Epithelial cell of esophagus (primary cell): Measurements from ENCODE around the gene AGER.

Experiments
- DNase-seq: peaks from one replicate; pipeline ENCODE4 v3.0.0; 2010; ENCODE audit warnings: low read depth
- H3K4me3 ChIP-seq: 2 replicates; pipeline ENCODE4 v1.5.1; 2011; ENCODE audit warnings: mild to moderate bottlenecking, low read length, control low read depth
- CTCF ChIP-seq: IDR thresholded peaks from 2 replicates; pipeline ENCODE4 v1.5.1; 2011; ENCODE audit warnings: low read depth, mild to moderate bottlenecking, low read length, control low read depth, inconsistent platforms; ENCODE audit not compliant: insufficient read depth; ENCODE audit errors: missing control alignments

The AGER gene

GRCh38 chr6:32183030-32183429 lies 1.0 kb downstream of the AGER start:
- no peak for TF ChIP-seq CTCF
- no peak overlapping the region for H3K4me3 ChIP-seq
- no peak for DNase-seq

GRCh38 chr6:32182555-32182981 lies 1.5 kb downstream of the AGER start:
- no peak overlapping the region for H3K4me3 ChIP-seq
- DNase-seq: no peak
- TF ChIP-seq CTCF: no peak

- no peak for DNase-seq
- no peak for TF ChIP-seq CTCF
- H3K4me3 ChIP-seq: no peak overlapping the region
Observed at GRCh38 chr6:32181915-32182529, 2.0 kb downstream of the AGER start.

- DNase-seq: no peak
- TF ChIP-seq CTCF: no peak
- H3K4me3 ChIP-seq: no peak overlapping the region
Observed at GRCh38 chr6:32181148-32181702, 2.8 kb downstream of the AGER start.

GRCh38 chr6:32179766-32180405 lies 4.2 kb downstream of the AGER start:
- no peak for TF ChIP-seq CTCF
- DNase-seq: no peak
- no peak overlapping the region for H3K4me3 ChIP-seq

- H3K4me3 ChIP-seq: peak overlapping the region; percentile 66
- no peak for DNase-seq
- TF ChIP-seq CTCF: no peak
Observed at GRCh38 chr6:32178547-32179440, 5.3 kb downstream of the AGER start.
